ENCODE measurements around the gene PPM1L. TPM values are rescaled to one million over a fixed set of nuclear protein-coding genes. Genes with fewer than 3 reads are reported as not detected.

Gene PPM1L
- total RNA-seq, 1 donor from 2014 or later: 63.2 TPM

GRCh38 chr3:160804762-160805161 lies 48.7 kb downstream of the PPM1L start:
- FAIRE-seq (no peak), DNase-seq (ENCODE audit: low spot score in 2 of 2) (no peak)

GRCh38 chr3:160806094-160806493 lies 50.1 kb downstream of the PPM1L start:
- DNase-seq (ENCODE audit: low spot score in 2 of 2) (no peak), FAIRE-seq (no peak)

- DNase-seq (ENCODE audit: low spot score in 2 of 2) (no peak), FAIRE-seq (no peak)
Observed at GRCh38 chr3:160806686-160807085, 50.7 kb downstream of the PPM1L start.

- FAIRE-seq: no peak
- no peak for DNase-seq (ENCODE audit: low spot score in 2 of 2)
Observed at GRCh38 chr3:160808838-160809237, 52.8 kb downstream of the PPM1L start.

- no peak for DNase-seq (ENCODE audit: low spot score in 2 of 2)
- FAIRE-seq: no peak
Observed at GRCh38 chr3:160809453-160809852, 53.4 kb downstream of the PPM1L start.

- DNase-seq (ENCODE audit: low spot score in 2 of 2): no peak
- no peak for FAIRE-seq
Observed at GRCh38 chr3:160810362-160811236, 54.6 kb downstream of the PPM1L start.

GRCh38 chr3:160811237-160811548 lies 55.2 kb downstream of the PPM1L start:
- no peak for FAIRE-seq
- DNase-seq (ENCODE audit: low spot score in 2 of 2): no peak

GRCh38 chr3:160812304-160812703 lies 56.3 kb downstream of the PPM1L start:
- FAIRE-seq (no peak), DNase-seq (ENCODE audit: low spot score in 2 of 2) (no peak)

- FAIRE-seq (no peak), DNase-seq (ENCODE audit: low spot score in 2 of 2) (no peak)
Observed at GRCh38 chr3:160815280-160815679, 59.2 kb downstream of the PPM1L start.

GRCh38 chr3:160820022-160820421 lies 64.0 kb downstream of the PPM1L start:
- FAIRE-seq: no peak
- no peak for DNase-seq (ENCODE audit: low spot score in 2 of 2)

GRCh38 chr3:160820430-160820829 lies 64.4 kb downstream of the PPM1L start:
- no peak for DNase-seq (ENCODE audit: low spot score in 2 of 2)
- no peak for FAIRE-seq

- no peak for DNase-seq (ENCODE audit: low spot score in 2 of 2)
- FAIRE-seq: peak; percentile 42
Observed at GRCh38 chr3:160822936-160823335, 66.9 kb downstream of the PPM1L start.

- no peak for FAIRE-seq
- no peak for DNase-seq (ENCODE audit: low spot score in 2 of 2)
Observed at GRCh38 chr3:160825311-160825800, 69.3 kb downstream of the PPM1L start.

GRCh38 chr3:160826408-160826807 lies 70.4 kb downstream of the PPM1L start:
- FAIRE-seq (no peak), DNase-seq (ENCODE audit: low spot score in 2 of 2) (no peak)

GRCh38 chr3:160826991-160827390 lies 71.0 kb downstream of the PPM1L start:
- DNase-seq (ENCODE audit: low spot score in 2 of 2) (no peak), FAIRE-seq (no peak)

GRCh38 chr3:160827516-160827915 lies 71.5 kb downstream of the PPM1L start:
- DNase-seq (ENCODE audit: low spot score in 2 of 2) (no peak), FAIRE-seq (no peak)

GRCh38 chr3:160828880-160829279 lies 72.8 kb downstream of the PPM1L start:
- FAIRE-seq: no peak
- DNase-seq (ENCODE audit: low spot score in 2 of 2): no peak

- DNase-seq (ENCODE audit: low spot score in 2 of 2): no peak
- no peak for FAIRE-seq
Observed at GRCh38 chr3:160829486-160830009, 73.5 kb downstream of the PPM1L start.

GRCh38 chr3:160830796-160831195 lies 74.8 kb downstream of the PPM1L start:
- DNase-seq (ENCODE audit: low spot score in 2 of 2) (no peak), FAIRE-seq (no peak)

GRCh38 chr3:160831401-160831800 lies 75.4 kb downstream of the PPM1L start:
- DNase-seq (ENCODE audit: low spot score in 2 of 2) (no peak), FAIRE-seq (no peak)

- no peak for DNase-seq (ENCODE audit: low spot score in 2 of 2)
- no peak for FAIRE-seq
Observed at GRCh38 chr3:160837394-160837980, 81.5 kb downstream of the PPM1L start.

- FAIRE-seq: no peak
- no peak for DNase-seq (ENCODE audit: low spot score in 2 of 2)
Observed at GRCh38 chr3:160840590-160840989, 84.6 kb downstream of the PPM1L start.
